ENCODE measurements around the gene RPS26. TPM values are rescaled to one million over a fixed set of nuclear protein-coding genes. Genes with fewer than 3 reads are reported as not detected.

Gene RPS26
- total and polyA plus RNA-seq, 12 donors, result 6.9 to 1,370 (median 21.4) TPM

DNA sequence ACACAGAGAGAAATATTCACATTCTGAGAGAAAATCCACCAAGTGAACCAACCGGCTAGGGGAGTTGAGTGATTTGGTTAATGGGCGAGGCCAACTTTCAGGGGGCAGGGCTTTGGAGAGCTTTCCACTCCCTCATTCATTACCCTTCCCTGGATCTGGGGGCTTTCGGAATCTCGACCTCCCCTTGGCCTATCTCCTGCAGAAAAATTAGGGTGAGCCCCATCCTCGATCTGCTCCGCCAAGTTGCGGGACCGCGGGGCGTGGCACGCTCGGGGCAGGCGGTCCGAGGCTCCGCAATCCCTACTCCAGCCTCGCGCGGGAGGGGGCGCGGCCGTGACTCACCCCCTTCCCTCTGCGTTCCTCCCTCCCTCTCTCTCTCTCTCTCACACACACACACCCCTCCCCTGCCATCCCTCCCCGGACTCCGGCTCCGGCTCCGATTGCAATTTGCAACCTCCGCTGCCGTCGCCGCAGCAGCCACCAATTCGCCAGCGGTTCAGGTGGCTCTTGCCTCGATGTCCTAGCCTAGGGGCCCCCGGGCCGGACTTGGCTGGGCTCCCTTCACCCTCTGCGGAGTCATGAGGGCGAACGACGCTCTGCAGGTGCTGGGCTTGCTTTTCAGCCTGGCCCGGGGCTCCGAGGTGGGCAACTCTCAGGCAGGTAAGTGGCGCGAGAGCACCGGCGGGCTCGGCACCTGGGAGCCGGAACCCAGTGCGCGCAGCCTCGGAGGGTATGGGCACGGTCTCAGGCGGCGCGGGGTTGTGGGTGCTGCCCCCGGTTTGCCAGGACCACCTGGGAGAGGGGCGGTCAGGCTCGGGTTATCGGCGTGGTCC, 38.2 kb downstream of the RPS26 start, which contains the start of gene ERBB3:
Gene ERBB3 (plus strand): TSS at position 443 of the 833 bp plus-strand sequence. CDS start 136 bp downstream, at position 579.
- intact Hi-C loops (cut with DNase I), result loop anchor here in 2 of 10 donors (1.0 to 5.0 kb wide), 2 partner anchors 24 to 37 kb away; partner anchors contain the start of genes PA2G4 (in 2 of the 2), RPL41 (in 1 of the 2) and ZC3H10 (in 1 of the 2)
- WGBS, 2 donors, result 2% methylated on average over 56 to 59 of the region's 59 CpGs
- Histone ChIP-seq H3K4me1 (peaks cover 0 to 23% (median 18%) of the 10 kb centered on the region in 9 donors), H3K27ac (peak within 1 kb of the TSS in 9 of 10 donors; percentile 3 to 55 (median 41)), H3K27me3 (peaks cover 0 to 32% (median 9%) of the 10 kb centered on the region in 7 donors), H3K4me3 (peak within 1 kb of the TSS; percentile 19 to 70 (median 56)), H3K9me3 (no peaks in the 10 kb centered on the region), H3K36me3 (no peaks in the 10 kb centered on the region)
- DNase-seq (peak; percentile 32 to 57), ATAC-seq (peak; percentile 61 to 91 (median 76))
- TF ChIP-seq, protein P1, sequence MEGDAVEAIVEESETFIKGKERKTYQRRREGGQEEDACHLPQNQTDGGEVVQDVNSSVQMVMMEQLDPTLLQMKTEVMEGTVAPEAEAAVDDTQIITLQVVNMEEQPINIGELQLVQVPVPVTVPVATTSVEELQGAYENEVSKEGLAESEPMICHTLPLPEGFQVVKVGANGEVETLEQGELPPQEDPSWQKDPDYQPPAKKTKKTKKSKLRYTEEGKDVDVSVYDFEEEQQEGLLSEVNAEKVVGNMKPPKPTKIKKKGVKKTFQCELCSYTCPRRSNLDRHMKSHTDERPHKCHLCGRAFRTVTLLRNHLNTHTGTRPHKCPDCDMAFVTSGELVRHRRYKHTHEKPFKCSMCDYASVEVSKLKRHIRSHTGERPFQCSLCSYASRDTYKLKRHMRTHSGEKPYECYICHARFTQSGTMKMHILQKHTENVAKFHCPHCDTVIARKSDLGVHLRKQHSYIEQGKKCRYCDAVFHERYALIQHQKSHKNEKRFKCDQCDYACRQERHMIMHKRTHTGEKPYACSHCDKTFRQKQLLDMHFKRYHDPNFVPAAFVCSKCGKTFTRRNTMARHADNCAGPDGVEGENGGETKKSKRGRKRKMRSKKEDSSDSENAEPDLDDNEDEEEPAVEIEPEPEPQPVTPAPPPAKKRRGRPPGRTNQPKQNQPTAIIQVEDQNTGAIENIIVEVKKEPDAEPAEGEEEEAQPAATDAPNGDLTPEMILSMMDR (IDR thresholded peaks at IDR 0.05), result no peak

DNA sequence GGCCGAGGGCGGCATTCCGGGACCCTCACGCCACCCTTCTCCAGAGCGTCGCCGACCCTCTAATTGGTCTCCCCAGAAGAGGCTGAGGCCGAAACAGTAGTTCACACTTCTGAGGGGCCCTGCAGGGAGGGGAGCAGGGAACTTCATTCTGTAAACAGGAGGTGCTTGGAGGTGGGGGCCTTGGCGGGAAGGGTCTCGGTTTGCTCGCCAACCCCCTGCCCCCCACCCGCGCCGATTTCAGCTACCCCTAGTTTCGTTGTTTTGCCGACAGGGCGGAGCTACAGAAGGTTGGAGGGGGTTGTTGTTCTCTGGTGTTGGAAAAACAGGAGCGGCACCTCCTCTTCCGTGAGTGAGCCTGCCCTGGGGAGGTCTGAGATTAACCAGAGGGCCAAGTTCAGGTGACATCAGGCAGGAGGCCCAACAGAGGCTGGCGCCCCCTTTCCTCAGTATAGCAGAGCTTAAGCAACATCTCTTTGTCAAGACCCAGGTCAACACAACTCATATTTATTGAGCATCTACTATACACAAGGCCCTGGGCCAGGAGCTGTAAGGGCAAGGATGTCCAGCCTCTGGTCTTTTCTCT, 38.9 kb downstream of the RPS26 start:
- peaks cover 0 to 23% (median 18%) of the 10 kb centered on the region in 9 donors for H3K4me1 ChIP-seq
- H3K9me3 ChIP-seq, result no peaks in the 10 kb centered on the region
- no peaks in the 10 kb centered on the region for H3K36me3 ChIP-seq
- 34 to 35% methylated on average over 20 of the region's 20 CpGs for WGBS, 2 donors
- peak overlapping the region in 9 of 10 donors; percentile 32 to 70 (median 57) for H3K4me3 ChIP-seq
- DNase-seq, result no peak
- no peak overlapping the region for H3K27ac ChIP-seq
- intact Hi-C loops (cut with DNase I), result no loop called here
- TF ChIP-seq, protein P1 (IDR thresholded peaks at IDR 0.05), result no peak
- peaks cover 0 to 32% (median 9%) of the 10 kb centered on the region in 7 donors for H3K27me3 ChIP-seq
- ATAC-seq, result no peak

DNA sequence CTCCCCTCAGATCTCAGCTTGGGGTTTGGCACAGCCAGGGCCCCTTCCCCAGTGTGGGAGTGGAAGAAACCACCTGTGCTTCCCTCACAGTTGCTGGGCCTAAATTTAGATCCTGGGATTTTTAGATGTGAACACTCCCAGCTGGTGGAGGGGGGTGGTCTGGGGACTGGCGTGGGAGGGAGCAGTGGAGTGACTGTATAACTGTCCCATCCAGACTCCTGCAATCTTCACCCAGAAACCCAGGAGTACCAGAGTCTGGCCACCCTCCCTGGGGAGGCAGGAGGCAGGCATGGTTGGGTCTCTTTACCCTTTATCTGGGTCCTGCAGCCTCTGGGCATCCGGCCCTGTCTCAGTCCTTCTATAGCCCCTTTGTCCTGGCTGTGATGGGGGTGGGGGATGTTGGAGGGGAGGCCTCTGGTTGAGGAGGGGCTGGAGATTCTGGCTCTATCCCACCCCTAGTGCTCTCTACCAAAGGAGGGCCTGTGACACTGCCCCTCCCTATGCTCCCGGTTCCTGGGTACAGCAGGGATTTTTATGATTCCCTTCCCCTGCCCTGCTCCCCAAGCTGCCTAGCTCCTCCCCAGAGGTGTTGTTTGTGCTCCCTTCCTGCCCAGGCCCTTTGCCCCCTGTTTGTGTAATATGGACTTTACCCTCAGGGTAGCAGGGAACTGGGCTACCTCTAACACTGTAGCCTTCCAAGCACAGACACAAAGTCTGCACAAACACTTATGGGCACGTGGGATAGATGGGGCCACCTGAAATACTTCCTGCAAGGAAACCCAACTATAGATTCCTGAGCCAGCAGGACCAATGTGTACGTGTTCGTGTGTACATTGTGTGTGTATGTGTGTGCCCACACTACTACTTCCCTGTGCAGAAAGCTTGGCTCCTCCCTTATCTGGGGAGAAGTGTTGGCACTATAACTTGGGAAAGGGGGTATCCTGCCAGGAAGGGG, 40.0 kb downstream of the RPS26 start:
- intact Hi-C loops (cut with DNase I), result no loop called here
- Histone ChIP-seq H3K27me3 (peaks cover 0 to 32% (median 9%) of the 10 kb centered on the region in 7 donors), H3K27ac (no peak overlapping the region), H3K4me1 (peaks cover 0 to 26% (median 18%) of the 10 kb centered on the region in 9 donors), H3K9me3 (no peaks in the 10 kb centered on the region), H3K36me3 (no peaks in the 10 kb centered on the region), H3K4me3 (no peak overlapping the region)
- ATAC-seq (no peak), DNase-seq (no peak)
- 49 to 50% methylated on average over 6 of the region's 6 CpGs for WGBS, 2 donors
- TF ChIP-seq, protein P1 (IDR thresholded peaks at IDR 0.05), result no peak
